T-helper 2 cell (primary cell): Measurements from ENCODE around the gene RIF1.
A peak's percentile ranks its signal among the peaks of the same experiment; 100 is the strongest.
"Not testable (repeated sequence)": the region's sequence is repeated elsewhere in the genome, so short reads cannot be mapped to it uniquely, and the experiment has no call there.

ENCODE experiments used
- DNase-seq, 5 experiments: peaks; one replicate each; pipeline versions ENCODE4 v3.0.0 to v3.0.0-alpha.2; 2012 to 2022
- total RNA-seq, 2 donors: gene quantifications; one replicate each; lab custom pipeline; 2026; lab: John Stamatoyannopoulos, UW

Gene RIF1
- total RNA-seq, result 142 to 174 reads per million in 2 donors

GRCh38 chr2:151409601-151410484 lies at the start of gene RIF1:
RIF1 (plus strand) TSS chr2:151409902; CDS start chr2:151410424, 522 bp downstream.
- DNase-seq, result peak; percentile 44 to 88 (median 63)

GRCh38 chr2:151361674-151362370 lies 47.9 kb upstream of the RIF1 start:
- DNase-seq, result no peak

- DNase-seq, result peak in 1 of 5 experiments; percentile 16
These were observed 46.0 kb upstream of the RIF1 start for GRCh38 chr2:151363709-151364108.

GRCh38 chr2:151367571-151367970 lies 42.1 kb upstream of the RIF1 start:
- DNase-seq, result no peak

GRCh38 chr2:151374436-151374835 lies 35.3 kb upstream of the RIF1 start:
- peak in 1 of 5 experiments; percentile 79 for DNase-seq

GRCh38 chr2:151379169-151379568 lies 30.5 kb upstream of the RIF1 start:
- peak in 1 of 5 experiments; percentile 10 for DNase-seq

- DNase-seq, result peak in 1 of 5 experiments; percentile 33
These were observed 29.0 kb upstream of the RIF1 start for GRCh38 chr2:151380580-151381235.

GRCh38 chr2:151381266-151381665 lies 28.4 kb upstream of the RIF1 start:
- no peak for DNase-seq

- DNase-seq, result no peak
These were observed 21.7 kb upstream of the RIF1 start for GRCh38 chr2:151388011-151388410.

- no peak for DNase-seq
These were observed 18.3 kb upstream of the RIF1 start for GRCh38 chr2:151391436-151391835.

- DNase-seq, result no peak
These were observed 15.2 kb upstream of the RIF1 start for GRCh38 chr2:151394509-151394908.

GRCh38 chr2:151395509-151396374 lies 14.0 kb upstream of the RIF1 start:
- DNase-seq, result no peak

GRCh38 chr2:151399981-151400380 lies 9.7 kb upstream of the RIF1 start:
- no peak for DNase-seq

GRCh38 chr2:151401149-151401548 lies 8.6 kb upstream of the RIF1 start:
- no peak for DNase-seq

GRCh38 chr2:151403914-151404313 lies 5.8 kb upstream of the RIF1 start:
- no peak for DNase-seq

- no peak for DNase-seq
These were observed 4.3 kb upstream of the RIF1 start for GRCh38 chr2:151405376-151405775.

- no peak for DNase-seq
These were observed 2.4 kb upstream of the RIF1 start for GRCh38 chr2:151407281-151407680.

- DNase-seq, result no peak
These were observed 708 bp upstream of the RIF1 start for GRCh38 chr2:151408788-151409600.

- DNase-seq, result peak in 4 of 5 experiments; percentile 19 to 60 (median 32)
These were observed 758 bp downstream of the RIF1 start for GRCh38 chr2:151410485-151410834.

- no peak for DNase-seq
These were observed 7.9 kb downstream of the RIF1 start for GRCh38 chr2:151417650-151418049.

GRCh38 chr2:151421681-151422080 lies 12.0 kb downstream of the RIF1 start:
- DNase-seq, result not testable (repeated sequence)
